Measurements from ENCODE around the gene TSHZ2.

DNA sequence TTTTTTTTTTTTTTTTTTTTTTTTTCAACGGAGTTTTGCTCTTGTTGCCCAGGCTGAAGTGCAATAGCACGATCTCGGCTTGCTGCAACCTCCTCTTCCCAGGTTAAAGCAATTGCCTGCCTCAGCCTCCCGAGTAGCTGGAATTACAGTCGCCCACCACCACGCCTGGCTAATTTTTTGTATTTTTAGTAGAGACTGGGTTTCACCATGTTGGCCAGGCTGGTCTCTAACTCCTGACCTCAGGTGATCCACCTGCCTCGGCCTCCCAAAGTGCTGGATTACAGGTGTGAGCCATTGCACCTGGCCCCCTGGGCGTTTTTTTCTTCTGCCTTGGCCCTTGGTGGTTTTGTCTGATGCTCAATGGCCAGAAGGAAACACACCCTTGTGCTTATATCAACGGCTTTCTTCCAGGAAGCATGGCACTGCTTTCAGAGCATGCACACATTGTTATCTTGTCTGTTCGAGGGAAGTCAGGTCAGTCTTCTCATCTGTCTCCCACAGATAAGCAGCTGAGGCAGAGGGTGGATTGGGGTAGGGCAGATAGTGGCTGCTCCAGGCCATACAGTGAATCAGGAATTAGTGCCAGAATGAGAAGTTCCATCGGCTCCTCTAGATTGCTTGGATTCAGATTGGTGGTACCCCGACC, 203.1 kb downstream of the TSHZ2 start:
- TF ChIP-seq ATF6 (CRISPR knock-in tag; IDR thresholded peaks at IDR 0.05): no peak
- TF ChIP-seq, protein P1, sequence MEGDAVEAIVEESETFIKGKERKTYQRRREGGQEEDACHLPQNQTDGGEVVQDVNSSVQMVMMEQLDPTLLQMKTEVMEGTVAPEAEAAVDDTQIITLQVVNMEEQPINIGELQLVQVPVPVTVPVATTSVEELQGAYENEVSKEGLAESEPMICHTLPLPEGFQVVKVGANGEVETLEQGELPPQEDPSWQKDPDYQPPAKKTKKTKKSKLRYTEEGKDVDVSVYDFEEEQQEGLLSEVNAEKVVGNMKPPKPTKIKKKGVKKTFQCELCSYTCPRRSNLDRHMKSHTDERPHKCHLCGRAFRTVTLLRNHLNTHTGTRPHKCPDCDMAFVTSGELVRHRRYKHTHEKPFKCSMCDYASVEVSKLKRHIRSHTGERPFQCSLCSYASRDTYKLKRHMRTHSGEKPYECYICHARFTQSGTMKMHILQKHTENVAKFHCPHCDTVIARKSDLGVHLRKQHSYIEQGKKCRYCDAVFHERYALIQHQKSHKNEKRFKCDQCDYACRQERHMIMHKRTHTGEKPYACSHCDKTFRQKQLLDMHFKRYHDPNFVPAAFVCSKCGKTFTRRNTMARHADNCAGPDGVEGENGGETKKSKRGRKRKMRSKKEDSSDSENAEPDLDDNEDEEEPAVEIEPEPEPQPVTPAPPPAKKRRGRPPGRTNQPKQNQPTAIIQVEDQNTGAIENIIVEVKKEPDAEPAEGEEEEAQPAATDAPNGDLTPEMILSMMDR (IDR thresholded peaks at IDR 0.05): no peak
- TF ChIP-seq NR2C2 (CRISPR knock-in tag; IDR thresholded peaks at IDR 0.05): no peak
- TF ChIP-seq ZNF263 (CRISPR knock-in tag; IDR thresholded peaks at IDR 0.05; ENCODE audit: low read depth): no peak
- TF ChIP-seq NR1H2 (CRISPR knock-in tag; IDR thresholded peaks at IDR 0.05): no peak
- TF ChIP-seq IRF1 (CRISPR knock-in tag; IDR thresholded peaks at IDR 0.05): no peak
- TF ChIP-seq, protein P2, sequence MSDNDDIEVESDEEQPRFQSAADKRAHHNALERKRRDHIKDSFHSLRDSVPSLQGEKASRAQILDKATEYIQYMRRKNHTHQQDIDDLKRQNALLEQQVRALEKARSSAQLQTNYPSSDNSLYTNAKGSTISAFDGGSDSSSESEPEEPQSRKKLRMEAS (CRISPR knock-in tag; IDR thresholded peaks at IDR 0.05): no peak
- no peak for TF ChIP-seq CREB1 (CRISPR knock-in tag; IDR thresholded peaks at IDR 0.05)
- no peak for TF ChIP-seq IRF2 (CRISPR knock-in tag; IDR thresholded peaks at IDR 0.05; ENCODE audit: borderline replicate concordance, low read depth)

Measured in WTC11 (cell line).